ENCODE measurements around the gene NANOS3. TPM values are rescaled to one million over a fixed set of nuclear protein-coding genes. Genes with fewer than 3 reads are reported as not detected.
A peak's percentile ranks its signal among the peaks of the same experiment; 100 is the strongest.

NANOS3 gene
- total and polyA plus RNA-seq, 9 of the 15 experiments (the other 6 are each of a cell fraction or from before 2014, with no cell fraction given) = not detected

DNA sequence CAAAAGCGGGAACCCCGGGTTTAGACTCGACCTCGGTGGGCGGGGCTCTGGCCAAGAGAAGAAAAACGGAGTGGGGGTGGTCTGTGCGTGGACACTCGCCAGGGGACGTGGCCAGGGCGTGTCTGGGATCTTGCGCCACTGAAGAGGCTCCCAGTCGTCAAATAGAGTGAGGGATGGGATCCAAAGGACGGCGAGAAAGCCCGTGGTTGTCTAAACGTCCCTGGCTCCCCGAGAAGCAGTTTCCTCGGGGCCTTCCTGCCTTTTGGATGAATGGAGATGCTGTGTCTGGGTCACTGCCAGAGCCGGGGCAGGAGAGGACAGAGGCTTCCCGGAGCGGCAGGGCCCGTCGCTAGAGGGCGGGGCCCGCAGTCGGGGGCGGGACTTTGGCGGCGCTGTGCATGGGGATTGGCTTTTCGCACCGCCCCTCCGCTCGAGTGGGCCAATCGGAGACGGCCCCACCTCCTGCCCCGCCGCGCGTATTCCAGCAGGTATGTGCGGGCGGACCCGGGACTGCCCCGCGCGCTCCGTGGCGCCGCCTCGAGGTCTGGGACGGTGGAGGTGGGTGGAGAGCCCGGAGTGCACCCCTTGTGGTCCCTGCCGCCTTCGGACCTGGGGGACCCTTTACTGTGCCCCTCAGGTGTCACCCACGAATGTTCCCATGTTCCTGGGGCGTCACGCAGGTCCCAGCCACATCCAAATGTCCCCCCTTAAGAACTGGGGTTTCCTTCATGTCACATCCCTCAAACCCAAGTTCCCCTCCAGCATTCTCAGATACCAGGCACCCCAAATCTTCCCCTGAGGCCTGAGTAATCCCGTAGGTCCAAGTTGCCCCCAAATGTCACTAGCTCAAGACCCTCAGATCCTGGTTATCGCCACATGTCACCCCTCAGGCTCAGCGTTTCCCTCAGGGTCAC is 43.3 kb upstream of the NANOS3 start (continued):
- peak; percentile 44; the same call in 1 of the 2 replicates for TF ChIP-seq NR1H2 (CRISPR knock-in tag; IDR thresholded peaks at IDR 0.05)
- TF ChIP-seq ZNF436 (CRISPR knock-in tag; IDR thresholded peaks at IDR 0.05) = no peak
- TF ChIP-seq ATF7 (IDR thresholded peaks at IDR 0.05) = peak; percentile 61
- peak; percentile 84 for TF ChIP-seq SP2 (IDR thresholded peaks at IDR 0.05; ENCODE audit: extremely low read depth, low read depth, low read length, poor library complexity, severe bottlenecking)
- TF ChIP-seq ZNF699 (CRISPR knock-in tag; IDR thresholded peaks at IDR 0.05; ENCODE audit: insufficient replicate concordance) = no peak
- no peak for TF ChIP-seq MCM2 (IDR thresholded peaks at IDR 0.05; ENCODE audit: low read depth)
- TF ChIP-seq ZNF644 (tag; IDR thresholded peaks at IDR 0.05; ENCODE audit: low read depth) = no peak
- no peak for TF ChIP-seq ZNF583 (CRISPR knock-in tag; IDR thresholded peaks at IDR 0.05)
- no peak for TF ChIP-seq ETV1 (tag; conservative IDR thresholded peaks at IDR 0.05; ENCODE audit: low read depth)
- no peak for TF ChIP-seq ZNF695 (CRISPR knock-in tag; IDR thresholded peaks at IDR 0.05)
- no peak for TF ChIP-seq CC2D1A (IDR thresholded peaks at IDR 0.05)
- TF ChIP-seq KLF16 (IDR thresholded peaks at IDR 0.05) = no peak
- no peak for TF ChIP-seq SRSF1 (IDR thresholded peaks at IDR 0.05; ENCODE audit: low read depth, low read length)
- TF ChIP-seq STAT5B (CRISPR knock-in tag; IDR thresholded peaks at IDR 0.05) = no peak
- TF ChIP-seq THRB (CRISPR knock-in tag; conservative IDR thresholded peaks at IDR 0.05) = peak; percentile 79
- TF ChIP-seq ID3 (CRISPR knock-in tag; IDR thresholded peaks at IDR 0.05) = no peak
- TF ChIP-seq ID3 (tag; IDR thresholded peaks at IDR 0.05) = no peak
- TF ChIP-seq ZKSCAN8 (CRISPR knock-in tag; IDR thresholded peaks at IDR 0.05) = no peak
- no peak for TF ChIP-seq ELF4 (CRISPR knock-in tag; IDR thresholded peaks at IDR 0.05)
- no peak for TF ChIP-seq ZFP1 (CRISPR knock-in tag; IDR thresholded peaks at IDR 0.05)
- TF ChIP-seq, protein P1, sequence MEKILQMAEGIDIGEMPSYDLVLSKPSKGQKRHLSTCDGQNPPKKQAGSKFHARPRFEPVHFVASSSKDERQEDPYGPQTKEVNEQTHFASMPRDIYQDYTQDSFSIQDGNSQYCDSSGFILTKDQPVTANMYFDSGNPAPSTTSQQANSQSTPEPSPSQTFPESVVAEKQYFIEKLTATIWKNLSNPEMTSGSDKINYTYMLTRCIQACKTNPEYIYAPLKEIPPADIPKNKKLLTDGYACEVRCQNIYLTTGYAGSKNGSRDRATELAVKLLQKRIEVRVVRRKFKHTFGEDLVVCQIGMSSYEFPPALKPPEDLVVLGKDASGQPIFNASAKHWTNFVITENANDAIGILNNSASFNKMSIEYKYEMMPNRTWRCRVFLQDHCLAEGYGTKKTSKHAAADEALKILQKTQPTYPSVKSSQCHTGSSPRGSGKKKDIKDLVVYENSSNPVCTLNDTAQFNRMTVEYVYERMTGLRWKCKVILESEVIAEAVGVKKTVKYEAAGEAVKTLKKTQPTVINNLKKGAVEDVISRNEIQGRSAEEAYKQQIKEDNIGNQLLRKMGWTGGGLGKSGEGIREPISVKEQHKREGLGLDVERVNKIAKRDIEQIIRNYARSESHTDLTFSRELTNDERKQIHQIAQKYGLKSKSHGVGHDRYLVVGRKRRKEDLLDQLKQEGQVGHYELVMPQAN (IDR thresholded peaks at IDR 0.05; ENCODE audit: borderline replicate concordance) = no peak
- peak; percentile 90 for TF ChIP-seq MBD2 (IDR thresholded peaks at IDR 0.05; ENCODE audit: borderline replicate concordance, low read depth)
- TF ChIP-seq ZNF431 (CRISPR knock-in tag; IDR thresholded peaks at IDR 0.05) = no peak
- TF ChIP-seq, protein P2, sequence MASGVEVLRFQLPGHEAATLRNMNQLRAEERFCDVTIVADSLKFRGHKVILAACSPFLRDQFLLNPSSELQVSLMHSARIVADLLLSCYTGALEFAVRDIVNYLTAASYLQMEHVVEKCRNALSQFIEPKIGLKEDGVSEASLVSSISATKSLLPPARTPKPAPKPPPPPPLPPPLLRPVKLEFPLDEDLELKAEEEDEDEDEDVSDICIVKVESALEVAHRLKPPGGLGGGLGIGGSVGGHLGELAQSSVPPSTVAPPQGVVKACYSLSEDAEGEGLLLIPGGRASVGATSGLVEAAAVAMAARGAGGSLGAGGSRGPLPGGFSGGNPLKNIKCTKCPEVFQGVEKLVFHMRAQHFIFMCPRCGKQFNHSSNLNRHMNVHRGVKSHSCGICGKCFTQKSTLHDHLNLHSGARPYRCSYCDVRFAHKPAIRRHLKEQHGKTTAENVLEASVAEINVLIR (CRISPR knock-in tag; IDR thresholded peaks at IDR 0.05) = no peak
- no peak for TF ChIP-seq PPARD (CRISPR knock-in tag; IDR thresholded peaks at IDR 0.05)
